MCF 10A (cell line): ENCODE data around the gene ALDH4A1. TPM values are rescaled to one million over a fixed set of nuclear protein-coding genes. Genes with fewer than 3 reads are reported as not detected.

Source experiments
- BruUV-seq: library from RNA; stranded (reverse); fragments of 400-500 nt; replicated peaks from 2 replicates; lab custom pipeline; 2021; lab: Mats Ljungman, UMichigan
- CTCF ChIA-PET: fragments of 300-600 bp; sonication (Branson Sonifier 250); formaldehyde crosslinking; extraction: SDS; loops from one replicate; lab custom pipeline; 2021; ENCODE audit warnings: antibody characterized with exemption, inconsistent platforms; lab: Yijun Ruan, JAX
- POLR2A ChIA-PET: fragments of 300-600, 350-650 bp; sonication (Branson Sonifier 250); formaldehyde crosslinking; extraction: SDS; loops from one replicate; lab custom pipeline; 2020; ENCODE audit warnings: antibody characterized with exemption, inconsistent platforms; lab: Yijun Ruan, JAX
- DNase-seq: peaks from one replicate; pipeline ENCODE4 v3.0.0-alpha.2; 2018; ENCODE audit not compliant: unreplicated experiment
- H3K27ac Mint-ChIP-seq: one replicate; pipeline ENCODE4 v1.8.0; 2022; ENCODE audit warnings: mild to moderate bottlenecking, low read depth, mixed read lengths; ENCODE audit not compliant: unreplicated experiment
- H3K27me3 Mint-ChIP-seq: one replicate; pipeline ENCODE4 v1.8.0; 2022; ENCODE audit warnings: mixed read lengths; ENCODE audit not compliant: insufficient read depth, unreplicated experiment
- H3K36me3 Mint-ChIP-seq: one replicate; pipeline ENCODE4 v1.8.0; 2022; ENCODE audit warnings: mild to moderate bottlenecking, moderate library complexity, mixed read lengths; ENCODE audit not compliant: insufficient read depth, unreplicated experiment
- H3K4me1 Mint-ChIP-seq: one replicate; pipeline ENCODE4 v1.8.0; 2022; ENCODE audit warnings: mixed read lengths; ENCODE audit not compliant: insufficient read depth, unreplicated experiment
- H3K4me3 Mint-ChIP-seq: one replicate; pipeline ENCODE4 v1.8.0; 2022; ENCODE audit warnings: mild to moderate bottlenecking, moderate library complexity, mixed read lengths; ENCODE audit not compliant: unreplicated experiment
- H3K9me3 Mint-ChIP-seq: one replicate; pipeline ENCODE4 v1.8.0; 2022; ENCODE audit warnings: mixed read lengths; ENCODE audit not compliant: unreplicated experiment
- intact Hi-C: fragments of 100-400 bp; cut with micrococcal nuclease; formaldehyde crosslinking; loops from 2 replicates; pipeline ENCODE4 v1.14.1; 2022
- microRNA-seq: library from miRNA; unstranded; fragments of <30 nt; microRNA quantifications from one replicate; pipeline ENCODE4 v1.2.0, GENCODE V29; 2022
- total RNA-seq: library from RNA; stranded (reverse); gene quantifications from 2 replicates; pipeline ENCODE4 v1.2.3, GENCODE V29; 2022
- TF ChIP-seq, protein P1 (sequence below): fragments of 200-600 bp; IDR thresholded peaks from one replicate; pipeline ENCODE4 v1.8.0; 2022; ENCODE audit warnings: antibody characterized with exemption, mild to moderate bottlenecking; ENCODE audit not compliant: unreplicated experiment

ALDH4A1 gene
- total RNA-seq, 1 experiment from 2014 or later: 6.3 TPM

DNA sequence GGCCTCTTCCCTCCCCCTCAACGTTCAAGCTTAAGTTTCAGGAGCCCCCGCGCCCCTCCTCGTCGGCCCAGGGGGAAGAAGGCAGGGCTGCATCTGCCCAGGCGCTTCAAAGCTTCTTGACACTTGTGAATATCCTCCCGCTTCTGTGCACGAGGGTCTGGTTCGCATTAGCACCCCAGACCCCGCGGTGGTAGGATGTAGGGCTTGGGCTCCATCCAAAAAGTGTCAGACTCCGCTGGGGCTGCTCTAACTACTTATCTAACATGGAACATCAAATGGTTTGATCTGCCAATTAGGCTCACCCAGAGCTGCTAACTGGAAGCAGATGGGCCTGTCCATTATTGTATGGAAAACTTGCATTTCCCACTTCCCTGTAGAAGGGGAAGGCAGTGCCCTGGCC lies 71.8 kb downstream of the ALDH4A1 start:
- Mint-ChIP-seq H3K27me3 (no peaks in the 10 kb centered on the region), H3K36me3 (no peaks in the 10 kb centered on the region), H3K9me3 (peaks cover 5% of the 10 kb centered on the region), H3K27ac (no peak overlapping the region), H3K4me1 (no peaks in the 10 kb centered on the region), H3K4me3 (no peak overlapping the region)
- intact Hi-C loops: no loop called here
- TF ChIP-seq, protein P1, sequence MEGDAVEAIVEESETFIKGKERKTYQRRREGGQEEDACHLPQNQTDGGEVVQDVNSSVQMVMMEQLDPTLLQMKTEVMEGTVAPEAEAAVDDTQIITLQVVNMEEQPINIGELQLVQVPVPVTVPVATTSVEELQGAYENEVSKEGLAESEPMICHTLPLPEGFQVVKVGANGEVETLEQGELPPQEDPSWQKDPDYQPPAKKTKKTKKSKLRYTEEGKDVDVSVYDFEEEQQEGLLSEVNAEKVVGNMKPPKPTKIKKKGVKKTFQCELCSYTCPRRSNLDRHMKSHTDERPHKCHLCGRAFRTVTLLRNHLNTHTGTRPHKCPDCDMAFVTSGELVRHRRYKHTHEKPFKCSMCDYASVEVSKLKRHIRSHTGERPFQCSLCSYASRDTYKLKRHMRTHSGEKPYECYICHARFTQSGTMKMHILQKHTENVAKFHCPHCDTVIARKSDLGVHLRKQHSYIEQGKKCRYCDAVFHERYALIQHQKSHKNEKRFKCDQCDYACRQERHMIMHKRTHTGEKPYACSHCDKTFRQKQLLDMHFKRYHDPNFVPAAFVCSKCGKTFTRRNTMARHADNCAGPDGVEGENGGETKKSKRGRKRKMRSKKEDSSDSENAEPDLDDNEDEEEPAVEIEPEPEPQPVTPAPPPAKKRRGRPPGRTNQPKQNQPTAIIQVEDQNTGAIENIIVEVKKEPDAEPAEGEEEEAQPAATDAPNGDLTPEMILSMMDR: no peak
- CTCF ChIA-PET: interaction anchor here (0.6 to 0.9 kb wide), 2 partner anchors 9 to 19 kb away, joined by 3 to 5 read pairs; no protein-coding TSS in a partner anchor
- POLR2A ChIA-PET: no interaction called here
- DNase-seq: no peak
- no TSS peak for BruUV-seq

GRCh38 chr1:18829671-18830070 lies 72.7 kb downstream of the ALDH4A1 start:
- Mint-ChIP-seq H3K27me3 (no peaks in the 10 kb centered on the region), H3K36me3 (no peaks in the 10 kb centered on the region), H3K4me3 (no peak overlapping the region), H3K4me1 (no peaks in the 10 kb centered on the region), H3K27ac (no peak overlapping the region), H3K9me3 (peaks cover 8% of the 10 kb centered on the region)
- intact Hi-C loops: no loop called here
- CTCF ChIA-PET: interaction anchor here (0.9 kb wide), 1 partner anchor 8 kb away, joined by 5 read pairs; no protein-coding TSS in a partner anchor
- TF ChIP-seq, protein P1: no peak
- POLR2A ChIA-PET: no interaction called here
- no peak for DNase-seq
- no TSS peak for BruUV-seq

DNA sequence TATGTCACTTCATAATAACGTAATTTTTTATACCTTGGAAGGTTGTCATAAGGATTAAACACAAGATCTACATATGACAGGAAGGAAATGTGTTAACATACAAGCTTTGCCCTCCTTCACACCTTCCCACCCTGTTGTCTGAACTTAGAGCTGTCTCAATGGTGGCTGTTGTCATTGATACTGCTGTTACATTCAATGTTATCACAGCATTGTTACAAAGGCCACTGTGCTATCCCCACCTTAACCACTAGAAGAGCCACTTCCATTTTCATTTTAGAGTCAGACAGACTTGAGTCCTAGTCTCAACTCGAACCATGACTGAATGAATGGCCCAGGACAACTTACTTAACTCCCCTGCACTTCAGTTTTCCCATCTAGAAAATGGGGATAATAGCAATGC lies 74.1 kb downstream of the ALDH4A1 start:
- no peaks in the 10 kb centered on the region for H3K27me3 Mint-ChIP-seq
- TF ChIP-seq, protein P1: no peak
- intact Hi-C loops: no loop called here
- H3K27ac Mint-ChIP-seq: no peak overlapping the region
- H3K4me3 Mint-ChIP-seq: no peak overlapping the region
- BruUV-seq: no TSS peak
- ChIA-PET CTCF (interaction anchor here (0.7 kb wide), 1 partner anchor 230 kb away, joined by 3 read pairs; no protein-coding TSS in a partner anchor), POLR2A (no interaction called here)
- H3K9me3 Mint-ChIP-seq: peaks cover 8% of the 10 kb centered on the region
- no peak for DNase-seq
- no peaks in the 10 kb centered on the region for H3K4me1 Mint-ChIP-seq
- H3K36me3 Mint-ChIP-seq: no peaks in the 10 kb centered on the region

GRCh38 chr1:18823438-18823837 lies 78.9 kb downstream of the ALDH4A1 start:
- intact Hi-C loops: no loop called here
- H3K27ac Mint-ChIP-seq: no peak overlapping the region
- H3K4me1 Mint-ChIP-seq: peaks cover 7% of the 10 kb centered on the region
- BruUV-seq: no TSS peak
- H3K27me3 Mint-ChIP-seq: peaks cover 25% of the 10 kb centered on the region
- H3K36me3 Mint-ChIP-seq: no peaks in the 10 kb centered on the region
- DNase-seq: no peak
- ChIA-PET POLR2A (interaction anchor here (0.6 kb wide), 1 partner anchor 782 kb away, joined by 3 read pairs; no protein-coding TSS in a partner anchor), CTCF (interaction anchor here (1.1 to 11.0 kb wide), 3 partner anchors 13 to 227 kb away, joined by 3 to 109 read pairs (median 5); no protein-coding TSS in a partner anchor)
- TF ChIP-seq, protein P1: no peak
- peaks cover 8% of the 10 kb centered on the region for H3K9me3 Mint-ChIP-seq
- no peak overlapping the region for H3K4me3 Mint-ChIP-seq

Small RNA genes within 50 kb of the gene (microRNA-seq; reads per million reads assigned to microRNA genes)
- gene MIR1290 (not detected), gene MIR4695 (not detected)

Other genes starting within 250 kb of the ALDH4A1 start
- gene TAS1R2, start 42.9 kb downstream of the ALDH4A1 start, total RNA-seq: not detected in 2 replicates
- 10.8 and 21.0 TPM in 2 replicates for gene IFFO2, start 54.1 kb upstream of the ALDH4A1 start, total RNA-seq